GM21529 (cell line): ENCODE results near the gene MKX.

ENCODE experiments used
- ATAC-seq: cut with Tn5 transposase; IDR thresholded peaks from one replicate; pipeline ENCODE4 v1.9.1; 2021; ENCODE audit not compliant: unreplicated experiment

The MKX gene

GRCh38 chr10:27745732-27746396, at the start of gene MKX:
TSS of gene MKX (minus strand) at chr10:27745819. CDS start at chr10:27743415, 2,404 bp downstream.
- no peak for ATAC-seq

- no peak for ATAC-seq
These were observed 48.5 kb upstream of the MKX start for GRCh38 chr10:27794157-27794556.

- ATAC-seq: no peak
These were observed 46.6 kb upstream of the MKX start for GRCh38 chr10:27792216-27792615.

GRCh38 chr10:27784272-27784671, 38.7 kb upstream of the MKX start:
- ATAC-seq: no peak

- ATAC-seq: no peak
These were observed 38.0 kb upstream of the MKX start for GRCh38 chr10:27783660-27784059.

- ATAC-seq: no peak
These were observed 33.9 kb upstream of the MKX start for GRCh38 chr10:27779462-27780015.

GRCh38 chr10:27774831-27775230, 29.2 kb upstream of the MKX start:
- no peak for ATAC-seq

GRCh38 chr10:27771231-27771630, 25.6 kb upstream of the MKX start:
- no peak for ATAC-seq

GRCh38 chr10:27770181-27770580, 24.6 kb upstream of the MKX start:
- no peak for ATAC-seq

GRCh38 chr10:27760867-27761266, 15.2 kb upstream of the MKX start:
- ATAC-seq: no peak

GRCh38 chr10:27759483-27760272, 14.1 kb upstream of the MKX start:
- no peak for ATAC-seq

- ATAC-seq: no peak
These were observed 7.1 kb upstream of the MKX start for GRCh38 chr10:27752673-27753237.

GRCh38 chr10:27748601-27749000, 3.0 kb upstream of the MKX start:
- ATAC-seq: no peak

GRCh38 chr10:27747096-27747451, 1.5 kb upstream of the MKX start:
- no peak for ATAC-seq

- ATAC-seq: no peak
These were observed 927 bp upstream of the MKX start for GRCh38 chr10:27746397-27747095.

GRCh38 chr10:27744802-27745731, 552 bp downstream of the MKX start:
- no peak for ATAC-seq

GRCh38 chr10:27743877-27744801, 1.5 kb downstream of the MKX start:
- ATAC-seq: no peak

GRCh38 chr10:27743012-27743876, 2.4 kb downstream of the MKX start:
- no peak for ATAC-seq
